ENCODE data around the gene ABHD2. TPM values are rescaled to one million over a fixed set of nuclear protein-coding genes. Genes with fewer than 3 reads are reported as not detected.
A peak's percentile ranks its signal among the peaks of the same experiment; 100 is the strongest.

Gene ABHD2
- total and polyA plus RNA-seq, 11 donors, result 8.6 to 243 (median 116) TPM

DNA sequence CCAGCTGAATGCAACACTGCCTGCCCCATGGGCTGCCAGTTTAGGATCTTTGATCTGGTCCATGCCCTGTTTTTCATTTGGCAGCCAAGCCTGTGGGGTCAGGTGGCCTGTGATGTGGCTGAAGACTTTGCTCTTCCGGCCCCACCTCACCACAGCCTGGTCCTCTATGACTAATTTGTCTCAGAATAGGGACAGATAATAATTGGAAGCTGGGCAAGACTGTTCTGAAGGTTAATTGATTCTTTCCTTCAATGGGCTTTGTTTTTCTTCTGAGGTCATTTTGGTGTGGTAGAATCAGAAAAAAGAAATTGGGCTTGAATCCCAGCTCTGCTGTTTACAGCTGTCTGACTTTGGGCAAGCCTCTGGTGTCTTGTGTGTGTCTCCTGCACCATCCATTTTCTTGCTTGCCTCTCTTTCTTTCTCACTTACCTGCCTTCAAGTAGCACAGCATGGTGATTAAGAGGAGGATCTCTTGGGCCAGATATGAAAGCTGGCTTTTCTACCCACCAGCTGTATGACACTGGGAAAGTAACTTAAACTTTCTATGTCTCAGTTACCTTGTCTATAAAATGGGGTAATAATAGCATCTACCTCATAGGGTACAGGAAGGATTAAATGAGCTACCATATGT lies 24.2 kb downstream of the ABHD2 start:
- intact Hi-C loops (cut with DNase I), result no loop called here
- peak overlapping the region; percentile 45 to 97 (median 79) for H3K27ac ChIP-seq
- ATAC-seq (peak; percentile 72 to 84 (median 76)), DNase-seq (peak in 4 of 5 donors; percentile 54 to 72 (median 68))
- no peaks in the 10 kb centered on the region for H3K9me3 ChIP-seq
- peaks cover 0 to 40% (median 23%) of the 10 kb centered on the region in 9 donors for H3K36me3 ChIP-seq
- TF ChIP-seq, protein P1, sequence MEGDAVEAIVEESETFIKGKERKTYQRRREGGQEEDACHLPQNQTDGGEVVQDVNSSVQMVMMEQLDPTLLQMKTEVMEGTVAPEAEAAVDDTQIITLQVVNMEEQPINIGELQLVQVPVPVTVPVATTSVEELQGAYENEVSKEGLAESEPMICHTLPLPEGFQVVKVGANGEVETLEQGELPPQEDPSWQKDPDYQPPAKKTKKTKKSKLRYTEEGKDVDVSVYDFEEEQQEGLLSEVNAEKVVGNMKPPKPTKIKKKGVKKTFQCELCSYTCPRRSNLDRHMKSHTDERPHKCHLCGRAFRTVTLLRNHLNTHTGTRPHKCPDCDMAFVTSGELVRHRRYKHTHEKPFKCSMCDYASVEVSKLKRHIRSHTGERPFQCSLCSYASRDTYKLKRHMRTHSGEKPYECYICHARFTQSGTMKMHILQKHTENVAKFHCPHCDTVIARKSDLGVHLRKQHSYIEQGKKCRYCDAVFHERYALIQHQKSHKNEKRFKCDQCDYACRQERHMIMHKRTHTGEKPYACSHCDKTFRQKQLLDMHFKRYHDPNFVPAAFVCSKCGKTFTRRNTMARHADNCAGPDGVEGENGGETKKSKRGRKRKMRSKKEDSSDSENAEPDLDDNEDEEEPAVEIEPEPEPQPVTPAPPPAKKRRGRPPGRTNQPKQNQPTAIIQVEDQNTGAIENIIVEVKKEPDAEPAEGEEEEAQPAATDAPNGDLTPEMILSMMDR (IDR thresholded peaks at IDR 0.05), result no peak
- TF ChIP-seq POLR2A (IDR thresholded peaks at IDR 0.05), result peak in 1 of 2 donors; percentile 33
- 0 to 38% (median 19%) methylated on average over 1 of the region's 1 CpG for WGBS, 4 donors
- peaks cover 3 to 87% (median 61%) of the 10 kb centered on the region in 12 donors for H3K4me1 ChIP-seq
- H3K27me3 ChIP-seq, result no peaks in the 10 kb centered on the region
- no peak overlapping the region for H3K4me3 ChIP-seq

DNA sequence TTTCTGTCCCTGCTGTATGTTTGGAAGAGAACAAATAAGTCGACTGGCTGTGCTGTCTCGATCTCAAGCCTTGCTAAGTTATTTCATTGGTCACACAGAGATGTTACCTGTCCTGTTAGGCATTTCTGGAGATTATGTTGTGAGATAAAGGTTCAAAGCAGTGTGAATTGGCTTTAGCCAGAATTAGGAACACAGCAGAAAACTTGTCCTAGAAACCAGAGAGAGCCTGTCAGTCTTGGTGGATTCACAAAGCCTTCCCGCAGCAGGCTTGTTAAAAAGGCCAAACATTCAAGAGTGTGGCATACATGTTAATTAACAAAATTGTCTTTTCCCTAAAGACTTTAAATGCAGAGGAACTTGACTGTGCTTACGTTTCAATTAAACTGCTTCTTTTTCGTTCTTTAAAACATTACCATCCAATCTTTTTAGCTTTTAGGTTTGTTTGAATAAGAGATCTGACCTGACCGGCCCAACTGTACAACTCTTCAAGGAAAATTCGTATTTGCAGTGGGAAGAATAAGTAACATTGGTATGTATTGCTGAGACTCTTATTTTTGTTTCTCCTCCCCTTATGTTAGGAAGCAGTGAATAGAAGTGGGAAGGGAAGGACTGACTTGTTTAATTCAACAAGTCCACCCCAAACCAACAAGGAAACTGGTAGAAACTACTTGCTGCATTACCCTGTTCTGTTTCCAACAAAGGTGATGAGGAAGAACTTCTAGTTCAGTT lies 25.2 kb downstream of the ABHD2 start:
- Histone ChIP-seq H3K4me1 (peaks cover 5 to 87% (median 61%) of the 10 kb centered on the region in 12 donors), H3K36me3 (peaks cover 0 to 51% (median 33%) of the 10 kb centered on the region in 9 donors), H3K9me3 (no peaks in the 10 kb centered on the region), H3K4me3 (no peak overlapping the region), H3K27me3 (no peaks in the 10 kb centered on the region), H3K27ac (peak overlapping the region; percentile 45 to 97 (median 79))
- ATAC-seq (no peak), DNase-seq (no peak)
- TF ChIP-seq, protein P1 (IDR thresholded peaks at IDR 0.05), result no peak
- TF ChIP-seq POLR2A (IDR thresholded peaks at IDR 0.05), result no peak
- 88 to 92% (median 89%) methylated on average over 7 of the region's 7 CpGs for WGBS, 4 donors
- intact Hi-C loops (cut with DNase I), result loop anchor here in 1 of 10 donors (2.0 kb wide), 1 partner anchor 25 kb away; the partner anchor contains the start of gene ABHD2

DNA sequence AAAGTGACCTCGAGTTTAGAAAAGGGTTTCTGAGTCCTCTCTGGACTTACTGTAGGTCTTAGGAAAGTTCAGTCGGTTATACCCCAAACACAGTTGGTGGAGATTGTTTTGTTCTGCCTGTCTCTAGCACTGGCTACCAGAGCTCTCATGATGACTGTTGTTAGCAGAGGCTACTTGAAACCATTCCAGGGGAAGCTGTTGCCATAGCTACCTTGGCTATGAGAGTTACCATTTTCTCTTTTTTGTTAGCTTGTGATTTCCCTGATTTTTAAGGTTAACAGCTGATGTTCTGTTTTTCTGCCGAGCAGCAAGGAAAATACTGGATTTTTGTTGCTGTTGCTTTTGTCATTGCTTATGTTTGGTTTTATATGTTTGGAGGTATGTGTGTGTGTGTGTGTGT lies 26.7 kb downstream of the ABHD2 start:
- Histone ChIP-seq H3K4me3 (no peak overlapping the region), H3K9me3 (no peaks in the 10 kb centered on the region), H3K4me1 (peaks cover 5 to 92% (median 68%) of the 10 kb centered on the region in 12 donors), H3K27ac (peak overlapping the region in 11 of 12 donors; percentile 8 to 97 (median 77)), H3K27me3 (no peaks in the 10 kb centered on the region), H3K36me3 (peaks cover 0 to 61% (median 44%) of the 10 kb centered on the region in 9 donors)
- TF ChIP-seq POLR2A (IDR thresholded peaks at IDR 0.05), result no peak
- TF ChIP-seq, protein P1 (IDR thresholded peaks at IDR 0.05), result no peak
- WGBS, 4 donors, result 46 to 61% (median 55%) methylated on average over 3 of the region's 3 CpGs
- intact Hi-C loops (cut with DNase I), result loop anchor here in 1 of 10 donors (2.0 kb wide), 1 partner anchor 26 kb away; the partner anchor contains the start of gene ABHD2
- no peak for ATAC-seq
- no peak for DNase-seq

DNA sequence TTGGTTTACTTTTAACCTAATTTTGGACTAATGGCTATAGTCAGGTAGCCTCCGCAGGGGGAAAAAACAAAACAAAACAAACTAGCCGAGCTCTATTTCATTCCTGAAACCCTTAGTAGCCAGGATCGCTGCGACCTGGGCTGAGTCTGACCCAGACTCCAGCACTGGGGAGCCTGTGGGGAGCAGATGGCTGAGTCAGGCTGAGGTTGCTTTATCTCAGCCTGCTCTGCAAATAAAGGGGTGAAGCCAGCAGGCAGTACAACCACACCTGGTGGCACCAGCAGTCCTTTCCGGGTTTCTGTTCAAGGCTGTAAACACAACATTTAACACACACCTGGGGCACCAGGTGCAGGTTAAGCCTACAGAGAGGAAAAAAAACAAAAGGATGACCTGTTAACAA lies 27.3 kb downstream of the ABHD2 start:
- Histone ChIP-seq H3K4me3 (no peak overlapping the region), H3K27me3 (no peaks in the 10 kb centered on the region), H3K4me1 (peaks cover 5 to 95% (median 72%) of the 10 kb centered on the region in 12 donors), H3K27ac (peak overlapping the region; percentile 8 to 94 (median 80)), H3K9me3 (no peaks in the 10 kb centered on the region), H3K36me3 (peaks cover 0 to 65% (median 47%) of the 10 kb centered on the region in 9 donors)
- no peak for DNase-seq
- intact Hi-C loops (cut with DNase I), result loop anchor here in 1 of 10 donors (2.0 kb wide), 1 partner anchor 27 kb away; the partner anchor contains the start of gene ABHD2
- WGBS, 4 donors, result 78 to 91% (median 83%) methylated on average over 5 of the region's 5 CpGs
- ATAC-seq, result no peak
- no peak for TF ChIP-seq POLR2A (IDR thresholded peaks at IDR 0.05)
- TF ChIP-seq, protein P1 (IDR thresholded peaks at IDR 0.05), result no peak

Measured in heart left ventricle (tissue), 16 donors.